ENCODE results near the gene GMPR2. TPM values are rescaled to one million over a fixed set of nuclear protein-coding genes. Genes with fewer than 3 reads are reported as not detected.

Gene GMPR2
- total RNA-seq, 1 donor from 2014 or later: 102 TPM

DNA sequence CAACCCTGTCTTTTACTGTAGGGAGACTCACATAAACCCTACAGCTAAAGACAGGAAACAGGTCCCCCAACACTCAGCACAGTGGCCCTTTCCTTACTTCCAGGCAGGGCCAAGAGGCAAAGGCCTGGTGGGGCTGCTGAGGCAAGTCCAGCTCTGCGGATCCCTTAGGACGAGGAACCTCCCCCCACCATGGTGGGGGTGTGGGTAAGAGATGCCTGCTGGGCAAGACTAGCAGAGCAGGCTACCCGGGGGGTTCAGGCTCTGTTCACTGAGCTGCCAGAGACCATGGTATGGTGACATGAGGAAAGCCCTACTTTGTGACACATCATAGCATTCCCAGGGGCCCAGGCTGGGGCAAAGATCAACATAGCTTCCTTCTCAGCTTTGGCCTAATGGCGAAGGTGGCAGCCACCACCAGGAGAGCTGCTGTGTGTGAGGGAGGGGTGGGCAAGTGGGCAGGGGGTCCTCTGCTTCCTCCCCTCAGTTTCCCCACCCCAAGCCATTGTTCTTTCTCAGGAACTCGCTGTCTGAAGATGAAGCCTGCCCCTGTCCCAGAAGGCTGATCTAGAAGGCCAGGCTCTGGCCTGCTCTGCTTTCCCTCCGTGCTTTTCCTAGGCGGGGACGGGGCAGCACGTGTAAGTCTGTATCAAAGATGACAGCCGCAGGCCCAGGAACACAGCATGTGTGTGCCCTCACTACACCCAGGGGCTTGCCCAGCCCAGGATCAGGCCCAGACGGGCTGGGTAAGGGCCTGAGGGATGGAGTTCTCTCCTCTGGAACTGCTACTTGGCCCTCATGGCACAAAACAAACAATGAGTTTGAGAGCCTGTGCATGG, 19.8 kb downstream of the GMPR2 start:
- DNase-seq: no peak

DNA sequence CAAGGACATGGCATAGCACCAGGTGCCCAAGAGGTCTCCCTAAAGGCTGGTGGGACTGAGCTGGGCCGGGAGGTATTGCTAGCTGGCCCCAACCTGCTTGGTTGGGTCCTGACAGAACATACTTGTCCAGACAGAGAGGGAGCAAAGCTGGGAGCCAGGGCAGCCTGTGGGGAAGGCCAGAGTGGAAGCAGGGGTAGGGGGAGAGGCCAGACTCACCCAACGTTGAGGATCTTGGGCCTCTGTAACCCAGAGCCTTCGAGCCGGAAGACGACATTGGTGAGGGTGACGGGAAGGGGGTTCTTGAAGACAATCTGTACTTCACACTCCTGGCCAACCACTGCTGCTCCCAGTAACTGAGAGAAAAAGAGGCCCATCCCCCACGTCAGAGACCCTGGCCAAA, 21.2 kb downstream of the GMPR2 start:
- no peak for DNase-seq

GRCh38 chr14:24254630-24255392, 22.1 kb downstream of the GMPR2 start:
- DNase-seq: no peak

- no peak for DNase-seq
Measured at GRCh38 chr14:24255438-24255837, 22.7 kb downstream of the GMPR2 start.

DNA sequence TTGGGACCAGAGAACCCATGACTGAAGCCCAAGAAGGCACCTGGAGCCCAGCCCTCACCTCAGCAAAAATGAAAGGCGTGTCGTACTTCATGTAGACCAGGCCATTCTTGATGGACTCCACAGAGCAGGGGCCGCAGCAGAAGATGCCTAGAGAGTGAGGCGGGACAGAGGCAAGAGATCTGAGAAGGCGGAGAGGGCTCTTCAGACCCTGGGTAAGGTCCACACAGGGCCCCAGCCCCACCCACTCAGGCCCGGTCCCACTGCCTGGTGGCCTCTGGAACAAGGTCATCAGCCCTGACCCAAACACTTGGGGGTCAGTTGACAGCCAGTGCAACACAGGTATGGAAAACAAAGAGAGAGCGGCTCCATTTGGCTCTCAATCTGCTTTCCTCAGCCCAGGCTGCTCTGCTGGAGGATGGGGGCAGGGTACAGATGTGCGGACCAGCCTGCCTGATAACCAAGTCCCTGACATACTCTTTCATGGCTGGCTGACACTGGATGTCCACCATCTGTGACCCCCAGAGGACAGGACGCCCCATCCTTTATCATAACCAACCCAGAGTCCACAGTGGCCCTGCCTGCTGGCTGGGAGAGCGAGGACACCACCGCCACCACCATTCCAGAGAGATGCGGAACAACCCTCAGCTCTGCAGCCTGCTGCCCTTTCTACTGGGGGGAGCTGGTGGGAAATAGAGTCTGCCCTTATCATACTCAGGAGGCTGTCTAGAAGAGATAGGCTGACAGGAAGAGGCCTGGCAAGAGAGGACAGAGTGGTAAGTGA, 23.4 kb downstream of the GMPR2 start:
- DNase-seq: no peak

- DNase-seq: no peak
Measured at GRCh38 chr14:24256960-24257359, 24.2 kb downstream of the GMPR2 start.

DNA sequence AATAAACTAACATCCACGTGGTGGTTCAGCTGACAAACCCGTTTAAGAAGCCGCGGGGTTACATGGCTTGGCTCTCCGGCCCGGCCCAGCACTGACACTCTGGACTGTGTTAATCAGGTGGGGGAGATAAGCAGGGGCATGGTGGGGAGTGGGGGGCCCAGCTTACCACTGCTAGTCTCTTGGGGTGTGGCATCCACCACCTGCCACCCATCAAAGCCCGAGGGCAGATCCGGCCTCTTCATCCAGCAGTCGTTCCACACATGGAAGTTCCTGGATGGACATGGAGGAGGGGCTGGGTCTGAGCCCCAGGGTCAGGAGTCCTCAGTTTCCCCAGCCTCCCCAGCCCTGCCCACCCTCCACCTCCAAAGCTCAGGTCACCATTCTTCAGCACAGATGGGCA, 25.4 kb downstream of the GMPR2 start:
- no peak for DNase-seq

DNA sequence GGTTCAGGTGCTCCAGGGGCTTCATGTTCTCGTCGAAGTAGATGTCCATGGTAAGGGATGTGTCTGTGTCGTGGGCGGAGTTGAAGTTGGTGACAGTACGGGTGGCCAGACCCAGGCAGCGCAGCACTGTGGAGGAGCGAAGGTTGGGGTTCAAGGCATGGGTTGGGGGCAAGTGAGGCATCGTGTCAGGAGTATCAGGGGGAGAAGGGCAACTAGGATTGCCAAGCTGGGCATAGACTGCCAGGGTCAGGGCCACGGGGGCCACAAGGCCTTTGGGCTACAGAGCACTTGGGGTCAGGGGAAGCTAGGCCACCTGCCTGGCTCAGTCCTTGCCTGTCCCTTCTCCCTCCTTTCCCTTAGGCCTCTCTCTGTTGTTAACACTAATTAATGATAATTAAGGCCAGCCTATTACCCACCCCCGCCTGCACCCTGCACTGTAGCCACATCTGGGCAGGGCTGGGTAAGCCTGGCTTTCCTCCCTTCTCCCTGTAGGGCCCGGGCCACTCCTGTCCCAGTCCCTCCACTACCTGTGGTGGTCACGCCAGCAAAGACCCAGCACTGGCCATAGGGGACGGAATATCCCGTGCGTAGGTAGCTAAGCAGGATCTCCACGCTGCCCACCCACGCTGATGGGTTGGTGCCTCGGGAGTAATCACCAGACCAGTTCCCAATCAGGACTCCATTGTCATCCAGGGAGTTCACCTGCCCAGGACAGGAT, 26.0 kb downstream of the GMPR2 start:
- no peak for DNase-seq

DNA sequence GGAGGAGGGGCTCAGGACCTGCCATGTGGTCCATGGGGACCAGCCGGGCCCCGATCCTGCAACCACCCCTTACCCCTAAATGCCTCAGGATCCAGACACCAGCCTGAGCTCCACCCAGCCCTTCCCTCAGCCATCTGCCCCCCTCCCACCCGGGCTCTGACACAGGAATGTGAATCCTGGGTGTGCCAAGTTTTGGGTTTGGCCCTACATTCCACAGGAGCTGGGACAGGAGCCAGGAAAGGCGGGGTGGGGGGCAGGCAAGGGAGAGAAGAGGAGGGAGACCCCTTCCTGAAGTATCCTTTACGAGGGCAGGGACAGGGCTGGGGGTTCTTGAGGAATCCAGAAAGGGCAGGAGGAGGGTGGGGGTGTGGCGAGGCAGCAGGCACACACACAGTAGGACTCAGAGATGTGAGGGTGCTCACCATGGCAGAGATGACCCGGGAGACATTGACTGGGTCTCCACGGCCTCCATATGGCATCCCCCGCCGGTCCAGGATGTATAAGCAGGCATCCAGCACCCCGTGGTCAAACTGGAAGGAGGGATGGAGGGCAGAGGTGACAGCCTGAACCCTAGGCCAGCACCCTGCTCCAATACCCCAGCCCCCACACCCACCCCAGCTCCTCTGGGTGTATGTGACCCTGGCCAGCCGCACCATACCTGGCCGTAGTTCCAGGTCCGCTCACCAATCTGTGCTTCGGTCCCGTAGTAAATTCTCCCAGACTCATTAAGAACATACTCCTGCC, 26.7 kb downstream of the GMPR2 start:
- DNase-seq: peak; percentile 74

DNA sequence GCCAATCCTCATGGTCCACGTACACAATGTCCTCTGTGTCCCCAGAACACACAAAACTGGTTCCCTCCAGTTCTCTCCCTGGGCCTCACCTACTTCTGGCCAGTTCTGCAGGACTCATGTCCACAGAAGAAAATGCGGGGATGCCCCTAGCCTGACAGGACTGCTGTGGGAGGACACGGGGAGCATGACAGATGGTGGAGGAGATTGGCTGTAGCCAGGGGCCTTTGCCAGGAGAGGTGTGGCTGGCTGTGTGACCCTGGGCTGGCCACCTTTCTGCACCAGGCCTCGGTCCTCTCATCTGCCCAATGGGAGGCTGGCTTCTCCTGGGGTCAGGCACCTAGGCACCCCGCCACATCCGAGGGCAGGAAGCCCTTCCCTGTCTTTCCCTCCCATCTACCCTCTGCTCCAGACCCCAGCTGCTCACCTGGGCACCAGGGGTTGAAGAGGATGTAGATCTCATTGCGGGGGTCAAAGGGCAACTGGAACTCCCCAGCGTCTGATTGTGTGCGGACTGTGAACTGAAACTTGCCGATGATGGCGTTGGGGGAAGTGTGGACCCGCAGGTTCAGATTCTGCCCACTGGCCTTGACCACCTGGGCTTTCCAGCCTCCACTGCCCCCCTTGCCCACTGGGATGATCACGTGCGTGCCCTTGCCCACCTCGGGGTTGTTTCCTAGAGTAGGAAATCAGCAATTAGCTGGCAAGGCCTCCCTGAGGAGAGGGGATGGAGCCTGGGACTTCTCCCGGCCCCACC, 27.5 kb downstream of the GMPR2 start:
- no peak for DNase-seq

- DNase-seq: no peak
Measured at GRCh38 chr14:24260780-24261157, 28.0 kb downstream of the GMPR2 start.

GRCh38 chr14:24261256-24261968, 28.7 kb downstream of the GMPR2 start:
- DNase-seq: no peak

- DNase-seq: no peak
Measured at GRCh38 chr14:24261969-24262327, 29.2 kb downstream of the GMPR2 start.

- no peak for DNase-seq
Measured at GRCh38 chr14:24262821-24263733, 30.3 kb downstream of the GMPR2 start, which contains the start of gene TGM1. Gene TGM1, minus strand, starts transcription at chr14:24263177. Its CDS starts 825 bp downstream, at chr14:24262352.

DNA sequence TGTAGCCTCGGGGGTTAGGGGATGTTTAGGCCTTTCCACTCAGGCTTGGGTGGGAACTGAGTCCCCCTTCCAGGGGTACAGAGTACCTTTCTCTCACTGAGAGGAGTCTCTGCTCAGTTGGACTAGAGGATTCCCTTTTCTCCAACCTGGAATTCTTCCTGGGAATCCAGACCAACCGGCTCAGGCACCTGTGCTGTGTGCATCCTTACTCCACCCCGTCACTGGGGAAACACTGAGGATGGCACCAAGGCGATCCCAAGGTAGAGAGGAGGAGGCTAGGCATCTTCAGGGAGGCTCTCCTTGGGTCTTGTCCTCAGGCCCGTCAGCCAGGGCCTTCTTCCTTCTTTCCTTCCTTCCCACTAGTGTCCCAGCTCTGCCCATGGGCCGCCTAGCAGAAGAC, 31.1 kb downstream of the GMPR2 start:
- DNase-seq: no peak

GRCh38 chr14:24264298-24264697, 31.6 kb downstream of the GMPR2 start:
- DNase-seq: no peak

- no peak for DNase-seq
Measured at GRCh38 chr14:24266344-24267244, 33.9 kb downstream of the GMPR2 start.

DNA sequence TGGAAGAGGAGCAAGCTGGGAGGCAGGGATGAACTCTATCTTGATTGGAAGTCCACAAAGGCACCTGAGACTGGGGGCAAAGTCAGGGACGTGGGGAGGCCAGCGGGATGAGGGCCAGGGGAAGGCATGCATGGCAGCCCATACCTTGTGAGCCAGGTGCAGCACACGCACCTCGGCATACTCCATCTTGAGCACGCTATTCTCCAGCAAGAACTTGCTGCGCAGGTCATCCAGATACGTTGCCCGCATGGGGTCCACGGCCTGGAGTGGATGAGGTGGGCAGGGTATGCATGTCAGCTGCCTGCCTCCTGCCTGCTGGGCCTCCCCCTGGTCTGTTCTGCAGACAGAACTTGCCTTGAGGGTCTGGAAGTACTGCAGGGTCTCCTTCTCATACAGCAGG, 34.8 kb downstream of the GMPR2 start:
- DNase-seq: no peak

All from tongue (tissue), 2 donors.